GM12875 (cell line): ENCODE data around the gene CDH4.

Experiments
- H3K4me3 ChIP-seq: one replicate; pipeline ENCODE4 v1.5.1; 2011; ENCODE audit warnings: low read depth, low read length, control low read depth
- TF ChIP-seq, protein P1 (sequence below): IDR thresholded peaks from 2 replicates; pipeline ENCODE4 v1.5.1; 2011; ENCODE audit warnings: low read depth, mild to moderate bottlenecking, control low read depth, inconsistent platforms, low read length, moderate library complexity, borderline replicate concordance; ENCODE audit not compliant: insufficient read depth

Gene CDH4

DNA sequence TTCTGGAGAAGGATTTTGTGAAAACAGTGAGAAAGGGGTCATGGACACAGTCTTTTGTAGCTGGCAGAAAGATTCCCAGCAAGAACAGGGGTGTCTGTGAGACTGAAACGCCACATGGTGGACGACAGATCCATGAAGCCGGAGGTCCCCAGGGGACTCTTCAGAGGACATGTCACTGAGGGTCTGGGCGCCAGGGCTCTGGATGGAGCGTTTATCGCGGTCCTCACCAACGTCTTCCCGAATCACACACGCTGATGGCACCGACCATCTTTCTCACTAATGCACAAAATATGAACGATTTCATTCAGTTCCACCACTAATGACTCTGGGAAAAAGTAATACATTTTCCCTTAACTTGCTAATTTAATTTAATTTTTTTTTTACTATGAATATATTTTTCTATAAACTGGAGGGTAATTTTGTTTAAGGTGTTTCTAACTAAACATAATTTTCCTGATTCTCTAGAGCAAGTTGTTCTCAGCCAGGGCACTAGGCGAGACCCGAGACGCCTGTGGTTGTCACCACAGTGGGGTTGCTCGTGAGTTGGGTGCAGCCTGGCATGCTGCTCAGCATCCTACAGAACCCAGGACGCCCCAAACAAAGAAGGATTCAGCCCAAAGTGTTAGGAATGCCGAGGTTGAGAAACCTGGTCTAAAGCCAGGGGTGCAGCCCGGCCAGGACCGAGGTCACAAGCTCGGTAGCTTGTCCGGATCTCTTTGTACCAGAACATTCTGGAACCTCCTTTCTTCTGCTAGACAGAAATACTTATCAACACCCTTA, 507.4 kb downstream of the CDH4 start:
- TF ChIP-seq, protein P1, sequence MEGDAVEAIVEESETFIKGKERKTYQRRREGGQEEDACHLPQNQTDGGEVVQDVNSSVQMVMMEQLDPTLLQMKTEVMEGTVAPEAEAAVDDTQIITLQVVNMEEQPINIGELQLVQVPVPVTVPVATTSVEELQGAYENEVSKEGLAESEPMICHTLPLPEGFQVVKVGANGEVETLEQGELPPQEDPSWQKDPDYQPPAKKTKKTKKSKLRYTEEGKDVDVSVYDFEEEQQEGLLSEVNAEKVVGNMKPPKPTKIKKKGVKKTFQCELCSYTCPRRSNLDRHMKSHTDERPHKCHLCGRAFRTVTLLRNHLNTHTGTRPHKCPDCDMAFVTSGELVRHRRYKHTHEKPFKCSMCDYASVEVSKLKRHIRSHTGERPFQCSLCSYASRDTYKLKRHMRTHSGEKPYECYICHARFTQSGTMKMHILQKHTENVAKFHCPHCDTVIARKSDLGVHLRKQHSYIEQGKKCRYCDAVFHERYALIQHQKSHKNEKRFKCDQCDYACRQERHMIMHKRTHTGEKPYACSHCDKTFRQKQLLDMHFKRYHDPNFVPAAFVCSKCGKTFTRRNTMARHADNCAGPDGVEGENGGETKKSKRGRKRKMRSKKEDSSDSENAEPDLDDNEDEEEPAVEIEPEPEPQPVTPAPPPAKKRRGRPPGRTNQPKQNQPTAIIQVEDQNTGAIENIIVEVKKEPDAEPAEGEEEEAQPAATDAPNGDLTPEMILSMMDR, result no peak
- H3K4me3 ChIP-seq, result no peak overlapping the region

DNA sequence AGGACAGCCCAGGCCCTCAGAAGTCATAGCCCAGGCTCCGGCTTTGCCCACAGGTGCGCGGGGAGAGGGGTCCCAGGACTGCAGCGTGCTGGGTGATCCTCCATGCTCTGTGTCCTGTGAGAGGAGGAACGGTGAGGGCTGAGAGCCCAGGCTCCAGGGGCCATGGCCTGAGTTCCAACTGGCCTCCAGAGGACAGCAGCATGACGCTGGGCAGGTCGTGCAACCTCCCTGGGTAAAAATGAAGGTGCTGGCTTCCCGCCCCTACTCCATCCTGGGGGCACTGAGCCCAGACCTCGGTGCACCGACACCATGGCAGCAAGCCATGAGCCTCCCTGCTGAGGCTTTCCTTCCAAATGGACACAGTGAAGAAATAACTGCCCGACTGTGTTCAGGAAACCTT, 508.3 kb downstream of the CDH4 start:
- H3K4me3 ChIP-seq, result no peak overlapping the region
- TF ChIP-seq, protein P1, result no peak

DNA sequence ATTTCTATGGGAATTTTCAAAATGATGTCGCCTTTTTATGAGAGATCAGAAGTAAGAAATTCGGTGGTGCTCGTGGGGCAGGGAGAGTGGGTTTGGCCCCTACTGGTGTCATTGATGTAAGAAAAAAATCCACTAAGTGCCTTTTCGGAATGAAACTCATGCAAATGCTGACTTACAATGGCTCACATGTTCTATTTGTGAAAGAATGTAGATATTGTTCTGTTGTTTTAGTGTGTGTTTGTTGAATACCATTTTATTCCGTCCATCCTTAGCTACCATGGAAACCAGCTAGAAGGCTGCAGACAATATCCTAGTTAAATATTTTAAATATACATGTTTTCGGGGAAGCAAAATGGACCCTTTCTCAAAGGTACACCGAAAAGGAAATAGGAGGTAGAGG, 508.7 kb downstream of the CDH4 start:
- TF ChIP-seq, protein P1, result no peak

DNA sequence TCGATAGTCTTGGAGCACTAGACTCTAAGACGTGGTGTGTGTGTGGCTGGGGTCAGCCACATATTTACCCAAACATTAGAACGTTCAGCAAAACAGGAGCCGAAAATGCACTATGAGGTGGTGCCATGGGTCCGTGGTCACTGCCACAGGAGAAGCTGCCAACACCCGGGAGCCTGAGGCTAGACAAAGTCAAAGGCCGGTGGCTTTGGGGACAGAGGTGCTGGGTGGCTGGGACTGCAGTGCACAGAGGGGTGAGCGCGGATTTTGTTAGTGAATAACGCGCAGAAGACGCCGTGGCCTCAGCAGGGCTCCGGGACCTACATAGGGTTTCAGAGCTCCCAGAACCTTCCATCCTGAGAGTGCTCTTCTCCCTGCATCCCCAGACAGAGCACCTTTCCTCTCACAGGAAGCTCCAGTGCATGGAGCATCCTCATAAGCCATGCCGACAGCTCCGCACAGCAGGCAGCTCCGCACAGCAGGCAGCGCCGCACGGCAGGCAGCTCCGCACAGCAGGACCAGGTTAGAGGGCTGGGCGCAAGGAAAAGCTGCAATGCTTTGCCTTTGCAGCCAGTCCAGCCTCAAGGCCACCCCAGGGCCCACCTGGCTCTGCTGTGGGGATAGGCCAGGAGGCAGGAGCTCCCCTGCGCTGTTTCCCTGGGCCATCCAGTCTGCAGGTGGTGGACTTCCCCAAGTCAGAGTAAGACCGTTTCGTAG, 509.5 kb downstream of the CDH4 start:
- TF ChIP-seq, protein P1, result no peak
- no peak overlapping the region for H3K4me3 ChIP-seq

More for the DNA sequence above, 508.7 kb downstream of the CDH4 start:
- no peak overlapping the region for H3K4me3 ChIP-seq

DNA sequence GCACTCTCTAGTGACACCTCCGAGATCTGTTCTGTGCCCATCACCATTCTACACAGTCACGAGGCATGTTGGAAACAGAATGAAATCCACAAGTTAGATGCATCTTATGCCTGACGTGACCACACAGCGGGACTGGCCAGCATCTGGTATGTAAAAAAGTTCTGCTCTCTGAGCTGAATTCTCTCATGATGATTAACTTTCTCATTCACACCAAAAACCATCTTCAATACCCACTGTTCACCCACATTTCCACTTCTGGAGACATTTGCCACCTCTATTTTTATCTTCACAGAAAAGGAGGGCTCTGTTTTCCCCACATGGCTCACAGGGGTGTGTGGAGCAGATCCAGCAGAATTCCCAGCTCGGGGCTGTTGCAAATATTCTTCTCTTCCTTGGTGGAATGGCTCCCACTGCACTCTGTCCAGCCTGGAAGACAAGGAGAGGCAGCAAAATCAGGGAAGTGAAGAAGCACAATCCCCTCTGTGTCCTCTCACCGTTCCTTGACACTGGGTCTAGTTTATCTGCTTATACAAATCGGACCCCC, 510.2 kb downstream of the CDH4 start:
- TF ChIP-seq, protein P1, result no peak
- H3K4me3 ChIP-seq, result no peak overlapping the region

DNA sequence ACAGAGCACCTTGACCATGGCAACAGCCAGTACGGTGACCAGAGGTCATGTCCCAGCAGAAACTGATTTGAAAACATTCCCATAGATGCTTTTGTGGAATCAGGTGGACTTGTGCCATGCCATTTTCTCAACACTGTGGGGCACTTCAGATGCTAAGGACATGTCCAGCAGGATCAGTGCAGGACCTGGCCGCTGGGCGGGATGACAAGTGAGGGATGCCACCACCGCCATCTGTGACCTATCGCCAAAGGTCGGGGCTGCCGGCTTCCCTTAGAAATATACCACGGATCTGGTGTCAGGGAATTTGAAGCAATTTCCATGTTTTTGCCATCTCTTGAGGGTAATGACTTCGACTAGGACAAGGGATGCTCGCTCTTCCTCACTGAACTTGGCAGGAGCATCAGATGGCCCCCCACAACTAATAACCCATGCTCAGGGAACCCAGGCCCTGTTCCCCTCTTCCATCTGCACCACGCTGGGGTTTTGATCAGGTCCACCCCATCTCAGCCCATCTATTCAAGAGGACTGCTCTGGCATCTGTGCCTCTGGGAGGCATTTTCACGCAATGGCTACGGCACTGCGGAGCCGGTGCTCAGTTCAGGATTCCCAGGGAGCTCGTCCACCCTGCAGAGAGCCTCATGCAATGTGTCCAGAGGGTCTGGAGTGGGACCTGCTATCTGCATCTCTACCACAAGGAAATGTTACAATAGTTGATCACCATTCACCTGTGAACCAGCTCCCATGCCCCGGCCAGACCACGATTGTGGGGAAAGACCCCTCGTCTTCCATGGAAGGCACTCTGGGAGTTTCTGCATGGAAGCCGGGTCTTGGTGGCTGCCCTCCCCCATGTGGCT, 511.1 kb downstream of the CDH4 start:
- TF ChIP-seq, protein P1, result no peak
- no peak overlapping the region for H3K4me3 ChIP-seq
